DOHH2 (cell line): ENCODE measurements around the gene KNDC1.
"Not testable (repeated sequence)": the region's sequence is repeated elsewhere in the genome, so short reads cannot be mapped to it uniquely, and the experiment has no call there.

Source experiments
- H3F3A ChIP-seq: fragments of 200-600 bp; sonication (generic), shearing (Covaris generic); 2 replicates; pipeline ENCODE4 v1.6.0; 2016; ENCODE audit warnings: antibody characterized with exemption, mild to moderate bottlenecking; ENCODE audit not compliant: control insufficient read depth, insufficient read depth
- H3K27ac ChIP-seq: fragments of 200-600 bp; sonication (generic); 2 replicates; pipeline ENCODE4 v1.5.1; 2014; ENCODE audit warnings: low read depth, mild to moderate bottlenecking, low read length, moderate library complexity
- H3K27me3 ChIP-seq: fragments of 200-600 bp; sonication (generic); 2 replicates; pipeline ENCODE4 v1.6.1; 2014; ENCODE audit warnings: mild to moderate bottlenecking, low read length, mixed read lengths; ENCODE audit not compliant: control insufficient read depth
- H3K36me3 ChIP-seq: fragments of 200-600 bp; sonication (generic); 2 replicates; pipeline ENCODE4 v1.6.1; 2014; ENCODE audit warnings: mild to moderate bottlenecking, low read length, moderate library complexity, mixed read lengths; ENCODE audit not compliant: control insufficient read depth
- H3K4me1 ChIP-seq: fragments of 200-600 bp; sonication (generic); 2 replicates; pipeline ENCODE4 v1.6.1; 2014; ENCODE audit warnings: mild to moderate bottlenecking, low read length, mixed read lengths; ENCODE audit not compliant: control insufficient read depth
- H3K4me2 ChIP-seq: fragments of 200-600 bp; sonication (generic); 2 replicates; pipeline ENCODE4 v1.6.0; 2014; ENCODE audit warnings: mild to moderate bottlenecking, low read length, moderate library complexity
- H3K4me3 ChIP-seq: fragments of 200-600 bp; sonication (generic); 2 replicates; pipeline ENCODE4 v1.5.1; 2014; ENCODE audit warnings: mild to moderate bottlenecking, low read length, mixed read lengths
- H3K79me2 ChIP-seq: fragments of 200-600 bp; sonication (generic); 2 replicates; pipeline ENCODE4 v1.6.1; 2014; ENCODE audit warnings: mild to moderate bottlenecking, low read length, mixed read lengths; ENCODE audit not compliant: control insufficient read depth
- H3K9me2 ChIP-seq: fragments of 200-600 bp; sonication (generic); replicated peaks from 2 replicates; pipeline ENCODE4 v1.6.1; 2014; ENCODE audit warnings: mild to moderate bottlenecking, low read length, mixed read lengths; ENCODE audit not compliant: control insufficient read depth
- H3K9me3 ChIP-seq: fragments of 200-600 bp; sonication (generic); 2 replicates; pipeline ENCODE4 v1.6.1; 2014; ENCODE audit warnings: antibody characterized with exemption, low read length, mixed read lengths; ENCODE audit not compliant: control insufficient read depth, insufficient read depth
- H4K20me1 ChIP-seq: fragments of 200-600 bp; sonication (generic); 2 replicates; pipeline ENCODE4 v1.6.0; 2014; ENCODE audit warnings: low read depth, mild to moderate bottlenecking, antibody characterized with exemption, low read length, moderate library complexity; ENCODE audit not compliant: control insufficient read depth, insufficient read depth
- EZH2phosphoT487 ChIP-seq: fragments of 200-600 bp; sonication (generic); IDR thresholded peaks from 2 replicates; pipeline ENCODE4 v1.6.1; 2017; ENCODE audit warnings: borderline replicate concordance, mild to moderate bottlenecking, antibody characterized with exemption, low read length, moderate library complexity, mixed read lengths
- TF ChIP-seq, protein P1 (sequence below): fragments of 200-600 bp; sonication (generic); IDR thresholded peaks from one replicate; pipeline ENCODE4 v1.5.1; 2014; ENCODE audit warnings: antibody characterized with exemption, mild to moderate bottlenecking, low read depth, low read length; ENCODE audit not compliant: poor library complexity, severe bottlenecking

KNDC1 gene, protein sequence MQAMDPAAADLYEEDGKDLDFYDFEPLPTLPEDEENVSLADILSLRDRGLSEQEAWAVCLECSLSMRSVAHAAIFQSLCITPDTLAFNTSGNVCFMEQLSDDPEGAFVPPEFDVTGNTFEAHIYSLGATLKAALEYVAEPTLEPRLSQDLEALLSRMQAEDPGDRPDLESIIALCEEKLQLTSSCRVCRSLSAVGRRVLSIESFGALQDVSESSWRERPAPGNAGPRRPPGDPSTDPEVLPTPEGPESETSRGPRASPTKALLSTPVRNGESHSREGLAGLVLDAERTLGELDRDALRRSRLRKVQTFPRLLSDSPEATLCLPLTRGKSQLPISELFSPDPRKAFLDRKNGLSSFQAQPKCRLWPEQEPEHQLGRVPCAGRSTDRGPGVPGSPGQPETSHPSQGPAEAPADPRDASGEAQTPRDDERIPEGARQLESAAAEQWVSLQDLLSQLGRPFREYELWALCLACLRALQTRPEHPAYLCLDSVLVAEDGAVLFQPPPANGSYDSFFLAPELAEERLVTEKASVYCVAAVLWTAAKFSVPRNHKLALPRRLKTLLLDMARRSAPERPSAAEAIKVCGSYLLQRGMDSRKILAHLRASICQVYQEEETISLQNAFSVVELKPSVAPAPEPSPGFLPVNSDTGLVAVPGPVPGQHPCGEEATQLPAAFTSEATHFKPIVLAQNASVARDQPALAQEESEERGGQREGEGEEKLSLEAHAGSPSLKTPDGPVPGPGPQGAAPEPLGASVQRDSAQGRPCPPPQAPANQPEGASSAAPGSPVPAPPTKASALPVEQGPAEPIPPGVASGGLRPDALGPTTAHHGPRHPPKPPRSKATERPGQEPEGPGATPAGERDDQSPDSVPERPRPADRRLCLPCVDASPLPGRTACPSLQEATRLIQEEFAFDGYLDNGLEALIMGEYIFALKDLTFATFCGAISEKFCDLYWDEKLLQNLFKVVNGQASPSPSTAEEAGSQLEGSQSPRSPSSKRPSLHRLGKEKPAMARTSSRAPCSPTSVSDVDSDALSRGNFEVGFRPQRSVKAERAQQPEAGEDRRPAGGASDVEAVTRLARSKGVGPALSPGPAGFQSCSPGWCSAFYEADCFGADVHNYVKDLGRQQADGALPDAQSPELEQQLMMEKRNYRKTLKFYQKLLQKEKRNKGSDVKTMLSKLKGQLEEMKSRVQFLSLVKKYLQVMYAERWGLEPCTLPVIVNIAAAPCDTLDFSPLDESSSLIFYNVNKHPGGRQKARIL (N-terminal part only)

DNA sequence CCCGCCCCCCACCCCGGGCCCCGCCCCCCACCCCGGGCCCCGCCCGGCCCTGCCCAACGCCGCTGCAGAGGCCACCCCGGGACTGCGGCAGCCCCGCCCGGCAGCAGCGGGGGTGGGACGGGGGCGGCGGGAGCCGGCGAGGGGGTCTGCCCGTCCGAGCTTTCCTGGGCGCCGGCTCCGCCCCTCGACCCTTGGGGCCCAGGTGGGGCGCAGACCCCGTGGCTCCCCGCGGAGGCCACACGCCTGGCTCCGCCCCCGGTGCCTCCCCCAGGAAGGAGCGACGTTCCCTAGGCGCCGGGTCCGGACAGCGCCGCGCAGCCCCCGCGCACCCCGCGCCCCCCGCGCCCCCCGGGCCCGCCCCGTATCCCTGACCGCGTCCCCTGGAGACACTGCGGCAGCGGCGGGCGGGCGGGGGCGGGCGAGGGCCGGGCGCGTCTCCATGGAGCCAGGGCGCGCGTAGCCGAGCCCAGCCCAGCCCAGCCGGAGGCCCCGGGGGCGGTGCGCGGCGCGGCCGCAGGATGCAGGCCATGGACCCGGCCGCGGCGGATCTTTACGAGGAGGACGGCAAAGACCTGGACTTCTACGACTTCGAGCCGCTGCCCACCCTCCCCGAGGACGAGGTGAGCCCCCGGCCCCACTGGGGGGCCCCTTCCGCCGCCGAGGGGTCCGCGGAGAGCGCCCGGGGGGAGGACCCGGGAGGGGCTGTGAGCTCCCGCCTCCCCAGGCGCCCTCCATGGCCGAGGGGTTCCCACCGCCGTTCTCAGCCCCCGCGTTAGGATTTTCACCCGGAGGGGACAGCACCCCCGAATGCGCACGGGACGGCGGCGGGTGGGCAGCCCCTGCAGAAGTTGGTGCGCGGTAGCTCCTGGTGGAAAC, at the start of gene KNDC1:
TSS of gene KNDC1 (plus strand) at position 270 of the 876 bp plus-strand sequence. CDS start at position 519, 249 bp downstream.
- Histone ChIP-seq H3K27ac (no peak within 1 kb of the TSS), H3K79me2 (no peaks in the 10 kb centered on the region), H3K36me3 (no peaks in the 10 kb centered on the region), H3K27me3 (no peaks in the 10 kb centered on the region), H3K4me2 (no peak within 1 kb of the TSS), H3F3A (no peaks in the 10 kb centered on the region), H3K4me1 (no peaks in the 10 kb centered on the region), H3K4me3 (no peak within 1 kb of the TSS), H4K20me1 (no peaks in the 10 kb centered on the region), H3K9me3 (no peaks in the 10 kb centered on the region; the same call in 1 of the 2 replicates), H3K9me2 (no peaks in the 10 kb centered on the region)
- TF ChIP-seq EZH2phosphoT487 = no peak
- TF ChIP-seq, protein P1, sequence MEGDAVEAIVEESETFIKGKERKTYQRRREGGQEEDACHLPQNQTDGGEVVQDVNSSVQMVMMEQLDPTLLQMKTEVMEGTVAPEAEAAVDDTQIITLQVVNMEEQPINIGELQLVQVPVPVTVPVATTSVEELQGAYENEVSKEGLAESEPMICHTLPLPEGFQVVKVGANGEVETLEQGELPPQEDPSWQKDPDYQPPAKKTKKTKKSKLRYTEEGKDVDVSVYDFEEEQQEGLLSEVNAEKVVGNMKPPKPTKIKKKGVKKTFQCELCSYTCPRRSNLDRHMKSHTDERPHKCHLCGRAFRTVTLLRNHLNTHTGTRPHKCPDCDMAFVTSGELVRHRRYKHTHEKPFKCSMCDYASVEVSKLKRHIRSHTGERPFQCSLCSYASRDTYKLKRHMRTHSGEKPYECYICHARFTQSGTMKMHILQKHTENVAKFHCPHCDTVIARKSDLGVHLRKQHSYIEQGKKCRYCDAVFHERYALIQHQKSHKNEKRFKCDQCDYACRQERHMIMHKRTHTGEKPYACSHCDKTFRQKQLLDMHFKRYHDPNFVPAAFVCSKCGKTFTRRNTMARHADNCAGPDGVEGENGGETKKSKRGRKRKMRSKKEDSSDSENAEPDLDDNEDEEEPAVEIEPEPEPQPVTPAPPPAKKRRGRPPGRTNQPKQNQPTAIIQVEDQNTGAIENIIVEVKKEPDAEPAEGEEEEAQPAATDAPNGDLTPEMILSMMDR = no peak

DNA sequence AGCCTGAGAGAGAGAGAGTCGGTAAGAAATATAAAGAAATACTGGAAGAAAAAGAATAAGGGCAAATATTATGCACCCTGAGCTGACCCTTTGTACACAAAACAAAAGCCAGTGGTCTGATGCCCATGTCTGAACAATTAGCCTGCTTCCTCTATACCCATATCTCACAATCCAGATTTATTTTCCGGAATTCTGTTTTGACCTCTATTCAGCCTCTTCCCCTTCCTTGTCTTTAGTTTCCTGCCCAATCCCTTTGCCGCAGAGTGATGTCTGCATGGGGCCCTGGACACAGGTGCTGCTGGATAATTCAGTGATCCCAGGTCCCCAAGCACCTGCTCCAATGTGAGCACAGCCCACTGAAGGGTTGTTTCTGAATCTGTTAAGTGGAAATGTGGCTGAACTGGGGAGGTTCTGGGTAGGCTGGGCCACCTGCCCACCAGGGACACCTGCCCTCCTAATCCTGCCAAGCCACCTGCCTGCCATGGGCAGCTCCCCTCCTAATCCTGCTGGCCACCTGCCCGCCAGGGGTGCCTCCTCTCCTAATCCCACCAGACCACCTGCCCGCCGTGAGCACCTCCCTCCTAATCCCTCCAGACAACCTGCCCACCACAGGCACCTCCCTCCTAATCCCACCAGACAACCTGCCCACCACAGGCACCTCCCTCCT, 49.3 kb upstream of the KNDC1 start:
- H3K4me1 ChIP-seq = no peaks in the 10 kb centered on the region
- H3K27ac ChIP-seq = no peak overlapping the region
- no peak overlapping the region for H3K4me2 ChIP-seq
- no peak overlapping the region for H3K4me3 ChIP-seq
- no peaks in the 10 kb centered on the region for H3K9me2 ChIP-seq
- no peak for TF ChIP-seq EZH2phosphoT487
- TF ChIP-seq, protein P1 = no peak
- no peaks in the 10 kb centered on the region for H3K36me3 ChIP-seq
- no peaks in the 10 kb centered on the region for H4K20me1 ChIP-seq
- no peaks in the 10 kb centered on the region for H3K79me2 ChIP-seq
- peaks cover 35% of the 10 kb centered on the region for H3K9me3 ChIP-seq
- H3F3A ChIP-seq = no peaks in the 10 kb centered on the region
- H3K27me3 ChIP-seq = no peaks in the 10 kb centered on the region

DNA sequence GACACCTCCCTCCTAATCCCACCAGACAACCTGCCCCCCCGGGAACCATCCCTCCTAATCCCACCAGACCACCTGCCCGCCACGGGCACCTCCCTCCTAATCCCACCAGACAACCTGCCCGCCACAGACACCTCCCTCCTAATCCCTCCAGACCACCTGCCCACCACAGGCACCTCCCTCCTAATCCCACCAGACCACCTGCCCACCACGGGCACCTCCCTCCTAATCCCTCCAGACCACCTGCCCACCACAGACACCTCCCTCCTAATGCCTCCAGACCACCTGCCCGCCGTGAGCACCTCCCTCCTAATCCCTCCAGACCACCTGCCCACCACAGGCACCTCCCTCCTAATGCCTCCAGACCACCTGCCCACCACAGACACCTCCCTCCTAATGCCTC, 48.4 kb upstream of the KNDC1 start:
- not testable (repeated sequence) for H3F3A ChIP-seq, H3K27me3 ChIP-seq, H3K9me2 ChIP-seq, H3K36me3 ChIP-seq, H3K79me2 ChIP-seq, H4K20me1 ChIP-seq, H3K4me2 ChIP-seq, H3K27ac ChIP-seq, H3K4me3 ChIP-seq, H3K4me1 ChIP-seq
- peaks cover 32% of the 10 kb centered on the region for H3K9me3 ChIP-seq
